GM18526 (cell line): ENCODE measurements around the gene ABR.

Experiments used
- POLR2A ChIP-seq: IDR thresholded peaks from 3 replicates; pipeline ENCODE4 v1.6.1; 2011; ENCODE audit not compliant: insufficient read length; ENCODE audit errors: extremely low read depth

The ABR gene

GRCh38 chr17:1211287-1211686, 31.5 kb upstream of the ABR start:
- TF ChIP-seq POLR2A: no peak

- no peak for TF ChIP-seq POLR2A
These were observed 29.2 kb upstream of the ABR start for GRCh38 chr17:1208966-1209365.

- TF ChIP-seq POLR2A: no peak
These were observed 26.4 kb upstream of the ABR start for GRCh38 chr17:1206026-1206777.

- TF ChIP-seq POLR2A: no peak
These were observed 24.1 kb upstream of the ABR start for GRCh38 chr17:1203967-1204291.

- TF ChIP-seq POLR2A: no peak
These were observed 23.6 kb upstream of the ABR start for GRCh38 chr17:1203111-1203966.

GRCh38 chr17:1202291-1202690, 22.5 kb upstream of the ABR start:
- TF ChIP-seq POLR2A: no peak

- TF ChIP-seq POLR2A: no peak
These were observed 21.4 kb upstream of the ABR start for GRCh38 chr17:1201132-1201702.

- peak; percentile 34 for TF ChIP-seq POLR2A
These were observed 18.2 kb upstream of the ABR start for GRCh38 chr17:1197781-1198490.

- TF ChIP-seq POLR2A: no peak
These were observed 17.6 kb upstream of the ABR start for GRCh38 chr17:1197379-1197778.

GRCh38 chr17:1196946-1197345, 17.2 kb upstream of the ABR start:
- TF ChIP-seq POLR2A: no peak

GRCh38 chr17:1192911-1193699, 13.3 kb upstream of the ABR start:
- no peak for TF ChIP-seq POLR2A

- TF ChIP-seq POLR2A: no peak
These were observed 11.1 kb upstream of the ABR start for GRCh38 chr17:1190751-1191331.

- no peak for TF ChIP-seq POLR2A
These were observed 9.2 kb upstream of the ABR start for GRCh38 chr17:1188812-1189504.

GRCh38 chr17:1186923-1187771, 7.4 kb upstream of the ABR start:
- TF ChIP-seq POLR2A: no peak
